CD4-positive, alpha-beta T cell treated with Interferon alpha-2 for 1 hour (primary cell): ENCODE results near the gene IL6ST.

Experiments used
- DNase-seq, 2 donors: peaks; one replicate each; pipeline ENCODE4 v3.0.0-alpha.2; 2020 to 2022

IL6ST gene

GRCh38 chr5:55917402-55918086, 77.2 kb downstream of the IL6ST start:
- DNase-seq, result no peak

- DNase-seq, result no peak
These were observed 77.8 kb downstream of the IL6ST start for GRCh38 chr5:55916986-55917385.

GRCh38 chr5:55915783-55916182, 79.0 kb downstream of the IL6ST start:
- DNase-seq, result no peak

GRCh38 chr5:55914971-55915370, 79.8 kb downstream of the IL6ST start:
- DNase-seq, result no peak

GRCh38 chr5:55913466-55914413, 81.0 kb downstream of the IL6ST start:
- no peak for DNase-seq

- no peak for DNase-seq
These were observed 82.7 kb downstream of the IL6ST start for GRCh38 chr5:55911784-55912653.

- no peak for DNase-seq
These were observed 86.0 kb downstream of the IL6ST start for GRCh38 chr5:55908804-55909203.

GRCh38 chr5:55907927-55908326, 86.8 kb downstream of the IL6ST start:
- DNase-seq, result no peak

GRCh38 chr5:55905251-55905650, 89.5 kb downstream of the IL6ST start:
- DNase-seq, result no peak

- DNase-seq, result no peak
These were observed 90.6 kb downstream of the IL6ST start for GRCh38 chr5:55904152-55904551.

GRCh38 chr5:55903121-55903701, 91.6 kb downstream of the IL6ST start:
- peak; percentile 67 for DNase-seq

- no peak for DNase-seq
These were observed 92.1 kb downstream of the IL6ST start for GRCh38 chr5:55902696-55903095.

GRCh38 chr5:55900776-55901175, 94.0 kb downstream of the IL6ST start:
- DNase-seq, result no peak

- no peak for DNase-seq
These were observed 94.7 kb downstream of the IL6ST start for GRCh38 chr5:55900068-55900467.

- no peak for DNase-seq
These were observed 95.4 kb downstream of the IL6ST start for GRCh38 chr5:55899344-55899743.

GRCh38 chr5:55897905-55898304, 96.9 kb downstream of the IL6ST start:
- no peak for DNase-seq

GRCh38 chr5:55897206-55897894, 97.4 kb downstream of the IL6ST start:
- DNase-seq, result no peak

GRCh38 chr5:55896663-55897062, 98.1 kb downstream of the IL6ST start:
- DNase-seq, result no peak

GRCh38 chr5:55896238-55896637, 98.5 kb downstream of the IL6ST start:
- no peak for DNase-seq

GRCh38 chr5:55895346-55895745, 99.4 kb downstream of the IL6ST start:
- no peak for DNase-seq

- no peak for DNase-seq
These were observed 100.6 kb downstream of the IL6ST start for GRCh38 chr5:55894135-55894534.

- DNase-seq, result no peak
These were observed 102.3 kb downstream of the IL6ST start for GRCh38 chr5:55892479-55892878.
